Progenitor cell of endocrine pancreas (in vitro differentiated cells): Measurements from ENCODE around the gene DNAJC5. TPM values are rescaled to one million over a fixed set of nuclear protein-coding genes. Genes with fewer than 3 reads are reported as not detected.

Experiments used
- DNase-seq: peaks from one replicate; pipeline ENCODE4 v3.0.0; 2021; ENCODE audit warnings: low spot score; ENCODE audit not compliant: unreplicated experiment
- H3K27ac Mint-ChIP-seq: 2 replicates; pipeline ENCODE4 v1.8.0; 2021; ENCODE audit warnings: mild to moderate bottlenecking, moderate library complexity, mixed read lengths
- H3K27me3 Mint-ChIP-seq: 2 replicates; pipeline ENCODE4 v1.8.0; 2021; ENCODE audit warnings: mixed read lengths
- H3K36me3 Mint-ChIP-seq: 2 replicates; pipeline ENCODE4 v1.8.0; 2022; ENCODE audit warnings: mixed read lengths; ENCODE audit not compliant: insufficient read depth
- H3K4me1 Mint-ChIP-seq: 2 replicates; pipeline ENCODE4 v1.8.0; 2021; ENCODE audit warnings: low read depth, mixed read lengths
- H3K4me3 Mint-ChIP-seq: 2 replicates; pipeline ENCODE4 v1.8.0; 2021; ENCODE audit warnings: low read depth, mild to moderate bottlenecking, moderate library complexity, mixed read lengths
- H3K9me3 Mint-ChIP-seq: 2 replicates; pipeline ENCODE4 v1.8.0; 2021; ENCODE audit warnings: low read depth, mixed read lengths
- total RNA-seq: library from RNA; stranded (reverse); gene quantifications from 2 replicates; pipeline ENCODE4 v1.2.1, GENCODE V29; 2021
- TF ChIP-seq, protein P1 (sequence below): fragments of 200-600 bp; sonication (generic); IDR thresholded peaks from one replicate; pipeline ENCODE4 v1.5.0; 2021; ENCODE audit warnings: antibody characterized with exemption, mild to moderate bottlenecking; ENCODE audit not compliant: unreplicated experiment

DNAJC5 gene
- total RNA-seq, 1 donor from 2014 or later = 41.8 TPM

DNA sequence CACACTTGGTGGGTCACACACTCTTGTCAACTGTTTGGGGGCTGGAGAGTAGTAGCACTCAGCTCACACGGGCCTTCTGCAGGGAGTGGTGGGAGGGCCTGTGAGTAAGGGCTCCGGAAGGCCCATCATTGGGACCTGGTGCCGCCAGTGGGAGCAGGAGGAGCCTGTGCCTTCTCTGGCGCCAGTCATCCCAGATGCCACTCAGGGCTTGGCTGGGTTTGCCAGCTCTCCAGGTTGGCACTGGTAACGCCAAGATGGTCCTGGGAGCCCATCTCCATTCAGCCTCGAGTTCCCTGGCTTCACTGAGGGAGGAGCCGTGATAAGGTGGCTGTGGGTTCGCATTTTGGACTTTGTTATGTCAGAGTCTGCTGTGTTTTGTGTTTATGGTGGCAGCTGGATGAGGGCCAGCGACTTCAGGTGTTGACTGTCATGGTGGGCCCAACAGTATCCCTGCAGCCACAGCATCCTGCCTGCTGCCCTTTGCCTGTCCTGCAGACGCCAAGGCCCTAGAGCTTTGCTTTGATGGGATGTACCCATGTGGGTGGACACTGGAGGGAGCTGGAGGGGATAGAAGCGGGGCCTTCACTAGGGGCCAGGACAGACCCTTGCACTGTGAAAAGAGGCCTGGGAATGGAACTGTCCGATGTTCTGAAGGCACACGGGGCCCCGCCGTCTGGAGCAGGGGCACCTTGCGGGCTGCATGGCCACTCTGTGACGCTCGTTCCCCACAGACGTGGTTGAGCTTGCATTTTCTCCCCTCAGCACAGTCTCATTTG is 13.3 kb upstream of the DNAJC5 start:
- no peak overlapping the region for H3K27ac Mint-ChIP-seq
- H3K36me3 Mint-ChIP-seq = peaks cover 1% of the 10 kb centered on the region
- no peak overlapping the region for H3K4me3 Mint-ChIP-seq
- no peaks in the 10 kb centered on the region for H3K9me3 Mint-ChIP-seq
- no peak for DNase-seq
- TF ChIP-seq, protein P1, sequence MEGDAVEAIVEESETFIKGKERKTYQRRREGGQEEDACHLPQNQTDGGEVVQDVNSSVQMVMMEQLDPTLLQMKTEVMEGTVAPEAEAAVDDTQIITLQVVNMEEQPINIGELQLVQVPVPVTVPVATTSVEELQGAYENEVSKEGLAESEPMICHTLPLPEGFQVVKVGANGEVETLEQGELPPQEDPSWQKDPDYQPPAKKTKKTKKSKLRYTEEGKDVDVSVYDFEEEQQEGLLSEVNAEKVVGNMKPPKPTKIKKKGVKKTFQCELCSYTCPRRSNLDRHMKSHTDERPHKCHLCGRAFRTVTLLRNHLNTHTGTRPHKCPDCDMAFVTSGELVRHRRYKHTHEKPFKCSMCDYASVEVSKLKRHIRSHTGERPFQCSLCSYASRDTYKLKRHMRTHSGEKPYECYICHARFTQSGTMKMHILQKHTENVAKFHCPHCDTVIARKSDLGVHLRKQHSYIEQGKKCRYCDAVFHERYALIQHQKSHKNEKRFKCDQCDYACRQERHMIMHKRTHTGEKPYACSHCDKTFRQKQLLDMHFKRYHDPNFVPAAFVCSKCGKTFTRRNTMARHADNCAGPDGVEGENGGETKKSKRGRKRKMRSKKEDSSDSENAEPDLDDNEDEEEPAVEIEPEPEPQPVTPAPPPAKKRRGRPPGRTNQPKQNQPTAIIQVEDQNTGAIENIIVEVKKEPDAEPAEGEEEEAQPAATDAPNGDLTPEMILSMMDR = no peak
- no peaks in the 10 kb centered on the region for H3K4me1 Mint-ChIP-seq
- H3K27me3 Mint-ChIP-seq = no peaks in the 10 kb centered on the region

DNA sequence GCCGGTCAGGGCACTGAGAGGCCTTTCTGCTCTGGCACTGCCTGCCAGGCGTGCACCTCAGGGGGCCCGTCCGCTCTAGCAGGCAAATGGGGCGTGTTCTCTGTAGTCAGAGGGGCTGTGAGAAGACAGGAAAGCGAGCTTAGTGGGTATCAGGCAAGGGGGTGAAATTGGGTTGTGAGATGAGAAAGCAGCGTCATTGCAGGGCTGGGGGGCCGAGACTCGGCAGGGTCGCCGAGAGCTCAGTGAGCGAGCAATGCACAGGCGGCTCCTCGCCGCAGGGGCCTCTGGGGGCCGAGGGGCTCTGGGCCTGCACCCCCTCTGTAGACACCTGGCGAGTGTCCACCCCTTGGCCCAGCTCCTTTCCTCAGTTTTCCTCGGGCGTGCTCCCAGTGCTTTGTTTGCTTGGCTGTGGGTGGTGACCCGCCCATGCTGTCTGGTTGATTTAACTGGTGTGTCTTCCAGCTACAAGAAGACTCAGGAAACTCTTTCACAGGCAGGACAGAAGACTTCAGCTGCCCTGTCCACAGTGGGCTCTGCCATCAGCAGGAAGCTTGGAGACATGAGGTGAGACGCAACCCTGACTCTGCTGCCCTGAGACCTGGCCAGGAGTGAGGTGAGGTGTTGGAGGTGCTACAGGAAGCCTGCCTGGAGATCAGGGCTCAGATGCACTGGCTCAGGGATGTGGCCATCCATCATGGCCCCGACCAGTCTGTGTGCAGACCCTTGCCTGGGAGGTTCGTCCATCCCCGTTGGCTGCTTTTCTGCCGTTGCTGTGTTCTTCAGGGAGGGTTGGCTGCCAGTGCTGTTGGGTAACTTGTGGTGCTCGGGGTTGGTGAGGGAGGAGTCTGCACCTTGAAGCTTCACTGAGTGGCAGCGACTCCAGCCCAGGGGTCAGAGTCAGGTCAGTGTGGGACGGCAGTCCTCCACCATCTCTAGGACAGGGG is 12.4 kb upstream of the DNAJC5 start:
- Mint-ChIP-seq H3K4me1 (no peaks in the 10 kb centered on the region), H3K27ac (no peak overlapping the region), H3K27me3 (no peaks in the 10 kb centered on the region), H3K4me3 (no peak overlapping the region), H3K9me3 (no peaks in the 10 kb centered on the region), H3K36me3 (peaks cover 4% of the 10 kb centered on the region)
- no peak for DNase-seq
- TF ChIP-seq, protein P1 = no peak

DNA sequence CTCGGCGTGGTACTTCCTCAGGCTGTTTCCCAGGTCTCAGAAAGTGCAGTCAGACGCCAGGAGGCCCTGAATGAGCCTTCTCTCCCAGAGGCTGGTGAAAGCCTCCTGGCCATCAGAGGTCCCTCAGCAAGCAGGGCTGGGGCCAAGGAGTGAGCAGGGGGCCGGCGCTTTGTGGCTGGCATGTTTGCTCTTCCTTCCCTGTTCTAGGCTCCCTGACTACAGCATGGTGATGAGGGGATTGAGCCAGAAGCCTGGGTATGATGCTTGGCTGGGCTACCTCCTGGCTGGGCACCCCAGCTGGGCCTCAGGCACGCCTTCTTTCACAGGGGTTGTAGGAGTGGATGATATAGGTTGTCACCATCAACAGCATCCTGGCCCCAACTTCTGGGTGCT is 11.7 kb upstream of the DNAJC5 start:
- no peak for DNase-seq
- H3K4me3 Mint-ChIP-seq = no peak overlapping the region
- peaks cover 4% of the 10 kb centered on the region for H3K36me3 Mint-ChIP-seq
- TF ChIP-seq, protein P1 = no peak
- no peaks in the 10 kb centered on the region for H3K9me3 Mint-ChIP-seq
- no peak overlapping the region for H3K27ac Mint-ChIP-seq
- no peaks in the 10 kb centered on the region for H3K27me3 Mint-ChIP-seq
- no peaks in the 10 kb centered on the region for H3K4me1 Mint-ChIP-seq

DNA sequence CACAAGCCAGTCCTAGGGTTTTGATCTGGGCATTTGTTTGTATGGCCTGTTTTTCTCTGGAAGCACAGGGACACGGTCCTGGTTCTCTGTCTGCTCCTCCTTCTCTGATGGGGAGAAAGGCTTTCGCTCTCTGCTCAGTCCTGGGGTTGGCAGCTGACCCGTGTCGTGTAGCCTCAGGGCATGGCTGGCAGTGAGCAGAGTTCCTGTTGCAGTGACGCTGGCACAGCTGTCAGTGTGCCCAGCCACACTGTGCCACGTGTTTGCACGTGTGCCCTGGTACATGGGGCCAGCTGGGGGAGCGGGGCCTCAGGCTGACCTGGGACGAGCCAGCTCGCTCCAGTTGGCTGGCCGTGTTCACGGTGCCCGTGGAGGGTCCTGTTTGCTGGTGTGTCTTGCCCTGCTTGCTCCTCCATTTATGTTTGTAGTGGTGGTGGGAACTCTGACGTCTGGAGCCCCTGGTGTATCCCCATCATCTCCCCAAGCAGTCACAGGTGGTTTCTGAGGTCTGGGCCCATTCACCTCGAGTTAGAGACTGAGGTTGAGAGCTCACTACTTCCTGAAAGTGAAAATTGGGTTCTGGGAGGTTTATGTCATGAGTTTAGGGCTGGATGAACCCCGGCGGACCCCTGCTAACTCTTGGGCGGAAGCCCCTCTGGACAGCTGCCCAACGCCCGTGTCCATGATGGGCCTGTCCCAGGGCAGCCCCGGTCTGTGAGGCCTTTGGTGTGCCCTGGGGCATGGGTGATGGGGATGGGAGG is 10.2 kb upstream of the DNAJC5 start:
- H3K36me3 Mint-ChIP-seq = peaks cover 4% of the 10 kb centered on the region
- no peaks in the 10 kb centered on the region for H3K27me3 Mint-ChIP-seq
- H3K9me3 Mint-ChIP-seq = no peaks in the 10 kb centered on the region
- no peak for DNase-seq
- no peak overlapping the region for H3K4me3 Mint-ChIP-seq
- H3K27ac Mint-ChIP-seq = no peak overlapping the region
- TF ChIP-seq, protein P1 = no peak
- H3K4me1 Mint-ChIP-seq = no peaks in the 10 kb centered on the region
